SK-N-SH treated with all-trans-retinoic acid at 6 μM for 48 hours (cell line): Measurements from ENCODE around the gene OSCP1.

ENCODE experiments used
- ARNTL ChIP-seq: fragments of 450-650 bp; formaldehyde crosslinking; IDR thresholded peaks from 2 replicates; pipeline ENCODE4 v1.5.0; 2020; ENCODE audit warnings: low read depth, mild to moderate bottlenecking, moderate library complexity, borderline replicate concordance
- GLIS3 ChIP-seq: fragments of 250-450 bp; sonication (Bioruptor Pico); IDR thresholded peaks from 2 replicates; pipeline ENCODE4 v1.5.0; 2020; ENCODE audit warnings: mild to moderate bottlenecking, moderate library complexity
- PATZ1 ChIP-seq: fragments of 250-450 bp; sonication (Bioruptor Pico); IDR thresholded peaks from 2 replicates; pipeline ENCODE4 v1.8.0; 2020; ENCODE audit warnings: mild to moderate bottlenecking, moderate library complexity, borderline replicate concordance

GRCh38 chr1:36450270-36450918 is at the start of gene OSCP1:
- TF ChIP-seq ARNTL (CRISPR knock-in tag) = no peak
- TF ChIP-seq PATZ1 (CRISPR knock-in tag) = no peak
- TF ChIP-seq GLIS3 (CRISPR knock-in tag) = peak; percentile 63; the same call in 1 of the 2 replicates
